Upper lobe of left lung (tissue), 6 donors: Measurements from ENCODE around the gene S100A9. TPM values are rescaled to one million over a fixed set of nuclear protein-coding genes. Genes with fewer than 3 reads are reported as not detected.

Experiments used
- ATAC-seq, 2 donors: fragments of 200-7000 bp; cut with Tn5 transposase; one replicate each; pipeline ENCODE4 v1.9.1; 2022; ENCODE audit warnings: mild to moderate bottlenecking in 2 of 2, moderate library complexity in 2 of 2; ENCODE audit not compliant: low FRiP score in 2 of 2
- DNase-seq, 2 donors: peaks; one replicate each; pipeline ENCODE4 v3.0.0-alpha.2; 2019 to 2020
- H3K27ac ChIP-seq, 4 donors: fragments of 200-600 bp; sonication (generic); one replicate each; pipeline ENCODE4 v1.5.1; 2016 to 2019
- H3K27me3 ChIP-seq, 4 donors: fragments of 200-600 bp; sonication (generic); one replicate each; pipeline ENCODE4 v1.5.1; 2017 to 2019
- H3K36me3 ChIP-seq, 4 donors: fragments of 200-600 bp; sonication (generic); one replicate each; pipeline ENCODE4 v1.5.1; 2016 to 2019
- H3K4me1 ChIP-seq, 4 donors: fragments of 200-600 bp; sonication (generic); one replicate each; pipeline ENCODE4 v1.5.1; 2018 to 2019
- H3K4me3 ChIP-seq, 4 donors: fragments of 200-600 bp; sonication (generic); one replicate each; pipeline ENCODE4 v1.5.1; 2017 to 2019; ENCODE audit warnings: mild to moderate bottlenecking in 2 of 4, moderate library complexity in 1 of 4
- H3K9me3 ChIP-seq, 4 donors: fragments of 200-600 bp; sonication (generic); one replicate each; pipeline ENCODE4 v1.5.1; 2018 to 2019
- CTCF ChIP-seq, 6 experiments: fragments of 450-650 bp in 4 of 6; fragments of 200-600 bp in 2 of 6; sonication (generic) in 2 of 6; IDR thresholded peaks; one replicate each; pipeline ENCODE4 v1.5.1; 2016 to 2019; ENCODE audit warnings: antibody characterized with exemption in 6 of 6
- EP300 ChIP-seq, 4 donors: sonication (generic); formaldehyde crosslinking; IDR thresholded peaks; one replicate each; pipeline ENCODE4 v1.5.1; 2017; ENCODE audit warnings: antibody characterized with exemption in 4 of 4, control low read depth in 2 of 4
- POLR2A ChIP-seq, 4 donors: fragments of 450-650 bp; IDR thresholded peaks; one replicate each; pipeline ENCODE4 v1.5.1; 2016 to 2017; ENCODE audit warnings: antibody characterized with exemption in 4 of 4, mild to moderate bottlenecking in 2 of 4
- POLR2AphosphoS5 ChIP-seq, 2 donors: sonication (generic); formaldehyde crosslinking; IDR thresholded peaks; one replicate each; pipeline ENCODE4 v1.5.1; 2017; ENCODE audit warnings: antibody characterized with exemption in 2 of 2
- whole genome bisulfite sequencing, 2 donors: methylation state at CpG; one replicate each; pipeline ENCODE4 v1.1.5; 2017 to 2018; 5-methylcytosine and 5-hydroxymethylcytosine counted together
- total RNA-seq, 6 donors: library from RNA; depleted of rRNA in 4 of 6; stranded (reverse); fragments of >200 nt in 4 of 6; gene quantifications; one replicate each; pipeline versions ENCODE4 v1.1.0 to v1.2.1, GENCODE V29; 2016 to 2021
- donor health status: DM: no; HTN: no; CAD: no; lungs with moderate emphysema.
- donor health status: DM: no; HTN: yes; CAD: no; lungs with severe emphysema.

Gene S100A9
- total RNA-seq, 6 donors from 2014 or later, result 133 to 1,125 (median 606) TPM

- H3K9me3 ChIP-seq, result no peaks in the 10 kb centered on the region
- ATAC-seq (peak in 1 of 2 donors; percentile 54), DNase-seq (peak in 1 of 2 donors; percentile 55)
- no peaks in the 10 kb centered on the region for H3K27me3 ChIP-seq
- TF ChIP-seq POLR2A (IDR thresholded peaks at IDR 0.05) (no peak), EP300 (IDR thresholded peaks at IDR 0.05) (no peak), CTCF (IDR thresholded peaks at IDR 0.05) (no peak)
- no peak overlapping the region for H3K4me3 ChIP-seq
- H3K27ac ChIP-seq, result peak overlapping the region in 3 of 4 donors; percentile 43 to 81 (median 47)
- WGBS, 2 donors, result 53 to 57% methylated on average over 2 of the region's 2 CpGs
- H3K4me1 ChIP-seq, result peaks cover 0 to 11% (median 5%) of the 10 kb centered on the region in 4 donors
- no peaks in the 10 kb centered on the region for H3K36me3 ChIP-seq
These were observed 16.4 kb downstream of the S100A9 start for GRCh38 chr1:153374071-153374470.

GRCh38 chr1:153375511-153375910 lies 17.9 kb downstream of the S100A9 start, which contains the start of gene S100A12:
Gene S100A12, minus strand, starts transcription at chr1:153375621. Its CDS starts 1,029 bp downstream, at chr1:153374592.
- H3K9me3 ChIP-seq, result no peaks in the 10 kb centered on the region
- 35 to 83% methylated on average over 1 of the region's 1 CpG for WGBS, 2 donors
- TF ChIP-seq CTCF (IDR thresholded peaks at IDR 0.05) (no peak), POLR2AphosphoS5 (IDR thresholded peaks at IDR 0.05) (peak; percentile 9 to 38), EP300 (IDR thresholded peaks at IDR 0.05) (peak in 1 of 4 donors; percentile 16)
- ATAC-seq (peak; percentile 44 to 81), DNase-seq (peak in 1 of 2 donors; percentile 76)
- H3K4me3 ChIP-seq, result no peak within 1 kb of the TSS
- peak within 1 kb of the TSS; percentile 27 to 81 (median 46) for H3K27ac ChIP-seq
- H3K4me1 ChIP-seq, result peaks cover 0 to 11% (median 5%) of the 10 kb centered on the region in 4 donors
- no peaks in the 10 kb centered on the region for H3K27me3 ChIP-seq
- H3K36me3 ChIP-seq, result no peaks in the 10 kb centered on the region

GRCh38 chr1:153379591-153379990 lies 21.9 kb downstream of the S100A9 start:
- Histone ChIP-seq H3K36me3 (no peaks in the 10 kb centered on the region), H3K27ac (no peak overlapping the region), H3K9me3 (peaks cover 0 to 14% (median 4%) of the 10 kb centered on the region in 4 donors), H3K4me1 (peaks cover 0 to 11% (median 5%) of the 10 kb centered on the region in 4 donors), H3K4me3 (no peak overlapping the region), H3K27me3 (no peaks in the 10 kb centered on the region)
- TF ChIP-seq POLR2A (IDR thresholded peaks at IDR 0.05) (no peak), POLR2AphosphoS5 (IDR thresholded peaks at IDR 0.05) (no peak)
- 88 to 92% methylated on average over 7 to 10 of the region's 10 CpGs for WGBS, 2 donors
- DNase-seq (no peak), ATAC-seq (no peak)

GRCh38 chr1:153380711-153381110 lies 23.1 kb downstream of the S100A9 start:
- DNase-seq (peak in 1 of 2 donors; percentile 60), ATAC-seq (no peak)
- Histone ChIP-seq H3K36me3 (no peaks in the 10 kb centered on the region), H3K9me3 (peaks cover 0 to 14% (median 4%) of the 10 kb centered on the region in 4 donors), H3K27me3 (no peaks in the 10 kb centered on the region), H3K4me1 (peaks cover 0 to 4% (median 1%) of the 10 kb centered on the region in 4 donors), H3K4me3 (no peak overlapping the region), H3K27ac (no peak overlapping the region)
- WGBS, 2 donors, result 90 to 95% methylated on average over 23 of the region's 23 CpGs
- no peak for TF ChIP-seq CTCF (IDR thresholded peaks at IDR 0.05)
- TF ChIP-seq EP300 (IDR thresholded peaks at IDR 0.05), result no peak
- TF ChIP-seq POLR2AphosphoS5 (IDR thresholded peaks at IDR 0.05), result no peak
- TF ChIP-seq POLR2A (IDR thresholded peaks at IDR 0.05), result no peak

GRCh38 chr1:153384958-153385580 lies 27.4 kb downstream of the S100A9 start:
- Histone ChIP-seq H3K4me3 (no peak overlapping the region), H3K27me3 (no peaks in the 10 kb centered on the region), H3K27ac (peak overlapping the region in 2 of 4 donors; percentile 76 to 79), H3K36me3 (no peaks in the 10 kb centered on the region), H3K4me1 (no peaks in the 10 kb centered on the region), H3K9me3 (peaks cover 0 to 14% (median 4%) of the 10 kb centered on the region in 4 donors)
- DNase-seq (no peak), ATAC-seq (peak in 1 of 2 donors; percentile 27)
- WGBS, 2 donors, result 77 to 82% methylated on average over 4 of the region's 4 CpGs
- TF ChIP-seq POLR2AphosphoS5 (IDR thresholded peaks at IDR 0.05) (no peak), CTCF (IDR thresholded peaks at IDR 0.05) (no peak), POLR2A (IDR thresholded peaks at IDR 0.05) (no peak), EP300 (IDR thresholded peaks at IDR 0.05) (no peak)
